Ishikawa (cell line): ENCODE results near the gene DESI1.

Experiments used
- EP300 ChIP-seq: IDR thresholded peaks from 2 replicates; pipeline ENCODE4 v1.6.1; 2012; ENCODE audit warnings: borderline replicate concordance
- MAX ChIP-seq: IDR thresholded peaks from 2 replicates; pipeline ENCODE4 v1.6.1; 2012

- TF ChIP-seq EP300 (no peak), MAX (no peak)
Measured at GRCh38 chr22:41619979-41620588, 759 bp downstream of the DESI1 start.
